Tibial artery (tissue), 4 donors: ENCODE data around the gene LETMD1.
A peak's percentile ranks its signal among the peaks of the same experiment; 100 is the strongest.

Experiments used
- DNase-seq, 2 donors: peaks; one replicate each; pipeline ENCODE4 v3.0.0-alpha.2; 2019
- H3K27ac ChIP-seq, 2 donors: fragments of 200-600 bp; sonication (generic) in 1 of 2; 1 replicate in 1 of 2; 2 replicates in 1 of 2; pipeline ENCODE4 v1.5.1; 2018 to 2019; ENCODE audit warnings: mild to moderate bottlenecking in 1 of 2
- H3K27me3 ChIP-seq, 2 donors: fragments of 200-600 bp; sonication (generic) in 1 of 2; one replicate each; pipeline versions ENCODE4 v1.5.1 to v1.6.0; 2016 to 2019
- H3K36me3 ChIP-seq, 3 donors: fragments of 200-600 bp; sonication (generic) in 2 of 3; one replicate each; pipeline ENCODE4 v1.5.1; 2016 to 2019; ENCODE audit warnings: mild to moderate bottlenecking in 2 of 3
- H3K4me1 ChIP-seq, 4 donors: fragments of 200-600 bp; sonication (generic) in 2 of 4; 1 replicate in 3 of 4; 2 replicates in 1 of 4; pipeline ENCODE4 v1.5.1; 2016 to 2019
- H3K4me3 ChIP-seq, 2 donors: fragments of 200-600 bp; sonication (generic) in 1 of 2; 1 replicate in 1 of 2; 2 replicates in 1 of 2; pipeline ENCODE4 v1.5.1; 2018 to 2019; ENCODE audit warnings: mild to moderate bottlenecking in 2 of 2
- H3K9me3 ChIP-seq, 3 donors: fragments of 200-600 bp; sonication (generic) in 1 of 3; one replicate each; pipeline ENCODE4 v1.5.1; 2016 to 2019
- CTCF ChIP-seq, 2 experiments: fragments of 200-600 bp in 1 of 2; fragments of 450-650 bp in 1 of 2; IDR thresholded peaks; one replicate each; pipeline ENCODE4 v1.5.1; 2017 to 2019; ENCODE audit warnings: antibody characterized with exemption in 2 of 2, mild to moderate bottlenecking in 1 of 2, moderate library complexity in 1 of 2
- intact Hi-C: fragments of 100-400 bp; cut with DNase I; formaldehyde crosslinking; loops from one replicate; pipeline ENCODE4 v1.15.0; 2023; ENCODE audit warnings: low total_unique reads

The LETMD1 gene

GRCh38 chr12:51005030-51005429 lies 43.1 kb upstream of the LETMD1 start:
- H3K27me3 ChIP-seq, result no peaks in the 10 kb centered on the region
- no peak overlapping the region for H3K27ac ChIP-seq
- peaks cover 0 to 4% (median 0%) of the 10 kb centered on the region in 4 donors for H3K4me1 ChIP-seq
- DNase-seq, result no peak
- TF ChIP-seq CTCF (IDR thresholded peaks at IDR 0.05), result no peak
- H3K36me3 ChIP-seq, result peaks cover 27 to 70% (median 68%) of the 10 kb centered on the region in 3 donors
- no peak overlapping the region for H3K4me3 ChIP-seq
- intact Hi-C loops, result no loop called here
- H3K9me3 ChIP-seq, result no peaks in the 10 kb centered on the region

- Histone ChIP-seq H3K4me1 (peaks cover 0 to 4% (median under 1%) of the 10 kb centered on the region in 4 donors), H3K4me3 (no peak overlapping the region), H3K27ac (no peak overlapping the region), H3K36me3 (peaks cover 23 to 64% (median 62%) of the 10 kb centered on the region in 3 donors), H3K9me3 (no peaks in the 10 kb centered on the region), H3K27me3 (no peaks in the 10 kb centered on the region)
- intact Hi-C loops, result no loop called here
- TF ChIP-seq CTCF (IDR thresholded peaks at IDR 0.05), result no peak
- no peak for DNase-seq
These were observed 42.5 kb upstream of the LETMD1 start for GRCh38 chr12:51005671-51006070.

GRCh38 chr12:51008329-51009055 lies 39.6 kb upstream of the LETMD1 start:
- Histone ChIP-seq H3K27me3 (no peaks in the 10 kb centered on the region), H3K27ac (no peak overlapping the region), H3K4me1 (peaks cover 0 to 24% (median 5%) of the 10 kb centered on the region in 4 donors), H3K4me3 (no peak overlapping the region), H3K36me3 (peaks cover 23 to 45% (median 42%) of the 10 kb centered on the region in 3 donors), H3K9me3 (no peaks in the 10 kb centered on the region)
- no peak for TF ChIP-seq CTCF (IDR thresholded peaks at IDR 0.05)
- DNase-seq, result no peak
- intact Hi-C loops, result no loop called here

- H3K27me3 ChIP-seq, result no peaks in the 10 kb centered on the region
- peaks cover 23 to 43% (median 42%) of the 10 kb centered on the region in 3 donors for H3K36me3 ChIP-seq
- no peak overlapping the region for H3K27ac ChIP-seq
- no peaks in the 10 kb centered on the region for H3K9me3 ChIP-seq
- peaks cover 0 to 27% (median 5%) of the 10 kb centered on the region in 4 donors for H3K4me1 ChIP-seq
- no peak for TF ChIP-seq CTCF (IDR thresholded peaks at IDR 0.05)
- peak; percentile 79 to 87 for DNase-seq
- H3K4me3 ChIP-seq, result no peak overlapping the region
- intact Hi-C loops, result no loop called here
These were observed 39.1 kb upstream of the LETMD1 start for GRCh38 chr12:51009056-51009440.

- no peak for TF ChIP-seq CTCF (IDR thresholded peaks at IDR 0.05)
- H3K27me3 ChIP-seq, result no peaks in the 10 kb centered on the region
- H3K4me1 ChIP-seq, result peaks cover 0 to 27% (median 5%) of the 10 kb centered on the region in 4 donors
- no peak overlapping the region for H3K4me3 ChIP-seq
- intact Hi-C loops, result no loop called here
- no peak overlapping the region for H3K27ac ChIP-seq
- H3K9me3 ChIP-seq, result no peaks in the 10 kb centered on the region
- no peak for DNase-seq
- H3K36me3 ChIP-seq, result peaks cover 11 to 15% (median 15%) of the 10 kb centered on the region in 3 donors
These were observed 36.2 kb upstream of the LETMD1 start for GRCh38 chr12:51011955-51012354.
